SH-SY5Y (cell line): ENCODE measurements around the gene TNS3.

Experiments
- GATA2 ChIP-seq: IDR thresholded peaks from 2 replicates; pipeline ENCODE4 v1.6.1; 2011; ENCODE audit warnings: mild to moderate bottlenecking, low read depth, low read length
- GATA3 ChIP-seq: IDR thresholded peaks from 2 replicates; pipeline ENCODE4 v1.6.1; 2011; ENCODE audit warnings: low read depth, mild to moderate bottlenecking, low read length, moderate library complexity

The TNS3 gene

GRCh38 chr7:47268851-47269836 is 312.8 kb downstream of the TNS3 start:
- TF ChIP-seq GATA3 = no peak
- TF ChIP-seq GATA2 = no peak

GRCh38 chr7:47267346-47267745 is 314.6 kb downstream of the TNS3 start:
- TF ChIP-seq GATA3 (no peak), GATA2 (no peak)

- TF ChIP-seq GATA2 (no peak), GATA3 (no peak)
Measured at GRCh38 chr7:47266799-47267198, 315.1 kb downstream of the TNS3 start.

GRCh38 chr7:47266131-47266706 is 315.7 kb downstream of the TNS3 start:
- TF ChIP-seq GATA3 (no peak), GATA2 (no peak)

GRCh38 chr7:47265621-47266020 is 316.3 kb downstream of the TNS3 start:
- TF ChIP-seq GATA2 = no peak
- no peak for TF ChIP-seq GATA3

- TF ChIP-seq GATA3 (no peak), GATA2 (no peak)
Measured at GRCh38 chr7:47264021-47264651, 317.8 kb downstream of the TNS3 start.

GRCh38 chr7:47262881-47263280 is 319.0 kb downstream of the TNS3 start:
- no peak for TF ChIP-seq GATA2
- no peak for TF ChIP-seq GATA3

GRCh38 chr7:47260270-47260669 is 321.6 kb downstream of the TNS3 start:
- TF ChIP-seq GATA2 = no peak
- TF ChIP-seq GATA3 = no peak

GRCh38 chr7:47259682-47260081 is 322.2 kb downstream of the TNS3 start:
- TF ChIP-seq GATA2 (no peak), GATA3 (no peak)

GRCh38 chr7:47258798-47259197 is 323.1 kb downstream of the TNS3 start:
- no peak for TF ChIP-seq GATA3
- no peak for TF ChIP-seq GATA2

- TF ChIP-seq GATA2 = no peak
- TF ChIP-seq GATA3 = no peak
Measured at GRCh38 chr7:47256016-47256415, 325.9 kb downstream of the TNS3 start.

- no peak for TF ChIP-seq GATA2
- no peak for TF ChIP-seq GATA3
Measured at GRCh38 chr7:47255441-47255840, 326.5 kb downstream of the TNS3 start.

GRCh38 chr7:47255007-47255406 is 326.9 kb downstream of the TNS3 start:
- no peak for TF ChIP-seq GATA2
- TF ChIP-seq GATA3 = no peak
